Esophagus squamous epithelium (tissue), 4 donors: ENCODE measurements around the gene EYS.

Experiments used
- CTCF ChIP-seq, 6 experiments: fragments of 450-650 bp in 4 of 6; fragments of 200-600 bp in 2 of 6; sonication (generic) in 2 of 6; IDR thresholded peaks; one replicate each; pipeline ENCODE4 v1.5.1; 2016 to 2019; ENCODE audit warnings: antibody characterized with exemption in 6 of 6, mild to moderate bottlenecking in 4 of 6, moderate library complexity in 4 of 6
- POLR2A ChIP-seq, 4 donors: fragments of 450-650 bp; IDR thresholded peaks; one replicate each; pipeline ENCODE4 v1.6.1; 2017; ENCODE audit warnings: antibody characterized with exemption in 4 of 4, mild to moderate bottlenecking in 4 of 4, moderate library complexity in 3 of 4

GRCh38 chr6:63757826-63758225, 1949.2 kb downstream of the EYS start:
- TF ChIP-seq CTCF (IDR thresholded peaks at IDR 0.05), result no peak
- no peak for TF ChIP-seq POLR2A (IDR thresholded peaks at IDR 0.05)
